Stimulated activated CD4-positive, alpha-beta T cell treated with anti-CD3 and anti-CD28 coated beads, Interleukin-2, amount 100 ng/mL, for 24 hours (primary cell): Measurements from ENCODE around the gene TRAPPC6A.
"Not testable (repeated sequence)": the region's sequence is repeated elsewhere in the genome, so short reads cannot be mapped to it uniquely, and the experiment has no call there.

Experiments used
- DNase-seq, 2 donors: peaks; one replicate each; pipeline ENCODE4 v3.0.0-alpha.2; 2020

TRAPPC6A gene

GRCh38 chr19:45125360-45125759 lies 52.7 kb downstream of the TRAPPC6A start:
- DNase-seq: no peak

DNA sequence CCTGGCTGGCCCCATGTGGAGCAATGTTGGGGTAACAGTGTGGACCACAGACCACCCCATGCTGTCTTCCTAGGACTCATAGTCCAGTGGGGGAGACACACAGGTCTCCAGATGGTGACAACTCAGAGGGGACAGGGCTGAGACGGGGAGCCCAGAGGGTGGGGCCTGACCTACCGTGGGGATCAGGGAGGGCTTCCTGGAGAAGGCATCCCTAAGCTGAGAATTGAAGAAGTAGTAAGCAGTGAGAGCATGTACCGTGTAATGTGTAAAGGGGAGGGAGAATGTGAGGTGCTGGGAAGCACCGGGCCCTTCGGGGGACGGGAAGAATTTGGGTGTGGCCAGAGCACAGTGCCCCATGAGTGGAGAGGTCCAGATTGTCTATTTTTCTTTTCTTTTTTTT lies 54.0 kb downstream of the TRAPPC6A start:
- DNase-seq: no peak

- no peak for DNase-seq
These were observed 54.6 kb downstream of the TRAPPC6A start for GRCh38 chr19:45123440-45123850.

- DNase-seq: no peak
These were observed 55.2 kb downstream of the TRAPPC6A start for GRCh38 chr19:45122832-45123231.

DNA sequence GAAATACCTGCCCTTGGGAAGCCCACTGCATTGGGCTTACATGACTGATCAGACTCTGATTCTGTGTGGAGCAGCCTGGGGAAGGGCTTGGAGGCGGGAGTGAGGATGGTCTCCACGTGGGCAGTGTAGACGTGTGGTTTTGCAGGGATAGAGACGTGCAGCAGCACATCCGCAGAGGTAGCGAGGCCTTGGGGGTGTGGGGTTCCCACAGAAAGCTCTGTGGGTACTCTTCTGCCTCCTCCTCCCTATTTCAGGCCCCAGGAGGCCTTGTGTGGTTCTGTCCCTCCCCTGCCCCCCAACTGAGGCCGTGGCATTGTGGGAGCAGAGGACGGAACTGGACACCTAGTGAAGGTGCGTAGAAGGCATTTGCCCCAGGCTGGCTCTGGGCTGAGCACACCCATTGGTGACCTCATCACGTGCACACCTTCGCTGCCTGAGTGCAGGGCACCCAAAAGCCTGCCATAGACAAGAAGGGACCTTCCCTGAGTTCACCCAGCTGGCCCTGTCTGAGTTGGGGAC lies 56.2 kb downstream of the TRAPPC6A start:
- no peak for DNase-seq

DNA sequence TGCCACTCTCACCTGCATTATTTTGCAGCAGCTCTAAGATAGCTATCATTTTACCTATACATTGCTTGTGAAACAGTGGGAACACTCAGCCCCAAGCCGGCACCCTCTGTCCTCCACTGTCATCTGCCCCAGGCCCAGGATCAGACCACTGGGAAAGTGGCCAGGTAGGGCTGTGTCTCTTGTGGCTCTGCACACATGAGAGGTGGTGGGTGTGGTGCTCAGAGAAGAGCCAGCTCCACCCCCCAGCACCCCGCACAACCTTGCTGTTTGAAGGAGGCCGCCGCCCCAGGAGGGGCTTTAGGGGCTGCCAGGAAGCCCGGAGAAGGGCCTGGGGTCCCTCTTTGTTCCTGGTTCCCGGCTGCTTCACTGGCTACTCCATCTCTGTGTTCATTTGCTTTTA lies 58.5 kb downstream of the TRAPPC6A start:
- DNase-seq: no peak

DNA sequence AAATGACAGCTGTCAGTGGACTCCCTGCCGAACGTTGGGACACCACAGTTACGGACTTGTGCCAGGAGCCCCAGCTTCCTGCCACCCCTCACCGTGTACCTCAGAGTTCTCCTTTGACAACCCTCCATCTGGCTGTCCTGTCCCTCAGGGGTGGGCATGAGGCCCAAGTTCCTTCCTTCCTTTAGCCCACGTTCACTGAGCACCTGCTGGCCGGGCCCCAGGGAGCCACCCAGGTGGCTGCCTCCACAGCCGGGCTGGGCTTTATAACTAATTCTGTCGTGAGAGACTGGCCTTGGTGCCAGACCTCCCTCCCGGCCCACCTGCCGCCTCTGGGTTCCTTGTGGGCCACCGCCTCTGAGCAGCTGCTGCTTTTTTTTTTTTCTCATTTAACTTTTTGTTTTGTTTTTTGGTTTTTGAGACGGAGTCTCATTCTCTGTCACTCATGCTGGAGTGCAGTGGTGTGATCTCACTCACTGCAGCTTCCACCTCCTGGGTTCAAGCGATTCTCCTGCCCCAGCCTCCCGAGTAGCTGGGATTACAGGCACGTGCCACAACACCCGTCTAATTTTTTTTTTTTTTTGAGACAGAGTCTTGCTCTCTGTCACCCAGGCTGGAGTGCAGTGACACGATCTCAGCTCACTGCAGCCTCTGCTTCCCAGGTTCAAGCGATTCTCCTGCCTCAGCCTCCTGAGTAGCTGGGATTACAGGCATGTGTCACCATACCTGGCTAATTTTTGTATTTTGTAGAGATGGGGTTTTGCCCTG lies 59.3 kb downstream of the TRAPPC6A start:
- DNase-seq: not testable (repeated sequence)

- DNase-seq: no peak
These were observed 59.9 kb downstream of the TRAPPC6A start for GRCh38 chr19:45118106-45118505.

DNA sequence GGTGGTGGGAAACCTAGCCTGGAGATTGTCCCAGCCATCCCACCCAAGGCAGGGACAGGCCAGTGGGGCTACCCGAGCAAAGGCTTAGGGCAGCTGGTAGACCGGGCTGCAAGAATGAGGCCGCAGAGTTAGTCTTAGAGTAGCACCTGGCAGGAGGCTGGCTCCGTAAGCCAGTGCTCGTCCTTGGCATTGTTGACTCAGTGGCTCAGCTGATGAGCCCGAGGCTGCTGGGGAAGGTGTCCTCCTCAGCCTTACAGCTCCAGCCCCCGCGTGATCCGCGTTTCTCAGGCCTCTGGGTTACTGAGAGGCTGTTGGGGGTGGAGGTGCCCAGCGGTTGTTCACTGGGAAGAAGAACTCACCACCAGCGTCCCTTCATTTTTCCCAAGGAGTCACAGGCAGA lies 60.4 kb downstream of the TRAPPC6A start:
- no peak for DNase-seq

DNA sequence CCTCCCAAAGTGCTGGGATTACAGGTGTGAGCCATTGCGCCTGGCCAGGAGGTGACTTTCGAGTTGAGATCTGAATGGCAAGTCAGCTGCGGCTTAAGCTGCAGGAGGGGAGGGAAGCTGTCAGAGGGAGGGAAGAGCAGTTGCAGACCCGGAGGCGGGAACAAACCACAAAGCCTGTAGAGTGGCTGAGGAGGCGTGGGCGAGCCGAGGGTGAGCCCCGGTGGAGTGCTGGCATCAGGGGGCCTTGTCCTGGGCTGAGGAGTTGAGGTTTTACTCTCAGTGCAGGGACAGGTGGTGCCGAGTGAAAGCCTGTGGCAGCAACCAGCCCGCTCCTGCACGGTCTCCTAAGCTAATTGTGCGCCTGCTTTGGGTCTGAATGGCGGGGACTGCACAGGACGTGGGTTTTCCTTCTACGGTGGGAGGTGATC lies 60.9 kb downstream of the TRAPPC6A start:
- peak; percentile 66 to 76 for DNase-seq

DNA sequence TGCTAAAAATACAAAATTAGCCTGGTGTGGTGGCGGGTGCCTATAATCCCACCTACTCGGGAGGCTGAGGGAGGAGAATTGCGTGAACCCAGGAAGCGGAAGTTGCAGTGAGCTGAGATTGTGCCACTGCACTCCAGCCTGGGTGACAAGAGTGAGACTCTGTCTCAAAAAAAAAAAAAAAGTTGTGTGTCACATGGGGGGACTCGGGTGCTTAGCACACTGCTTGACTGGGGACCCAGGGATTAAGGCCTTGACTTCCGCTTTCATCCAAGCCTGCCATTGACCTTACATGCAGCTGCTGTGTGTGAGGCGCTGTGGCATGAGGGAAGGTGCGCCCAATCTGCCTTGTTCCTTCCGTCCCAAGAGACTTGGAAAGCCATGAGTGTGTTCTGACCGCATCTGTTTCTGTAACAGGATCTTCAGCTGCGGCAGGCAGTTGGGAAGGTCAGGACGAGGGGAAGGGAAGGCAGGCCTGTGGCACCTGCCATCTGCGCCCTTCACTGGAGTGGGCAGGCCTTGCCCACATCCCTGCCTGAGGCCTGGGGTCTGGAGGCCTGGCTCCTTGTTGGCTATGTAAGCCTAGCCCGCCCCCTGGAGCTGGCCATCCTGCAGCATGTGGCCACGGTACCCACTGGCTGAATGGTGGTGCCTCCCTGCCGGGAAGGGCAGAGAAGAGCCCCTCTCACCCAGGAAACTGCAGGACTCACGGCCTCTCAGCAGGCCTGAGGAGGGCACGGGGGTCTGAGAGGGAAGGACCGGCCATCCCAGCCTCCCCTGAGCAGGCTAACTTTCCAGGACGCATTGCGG lies 62.0 kb downstream of the TRAPPC6A start:
- no peak for DNase-seq

DNA sequence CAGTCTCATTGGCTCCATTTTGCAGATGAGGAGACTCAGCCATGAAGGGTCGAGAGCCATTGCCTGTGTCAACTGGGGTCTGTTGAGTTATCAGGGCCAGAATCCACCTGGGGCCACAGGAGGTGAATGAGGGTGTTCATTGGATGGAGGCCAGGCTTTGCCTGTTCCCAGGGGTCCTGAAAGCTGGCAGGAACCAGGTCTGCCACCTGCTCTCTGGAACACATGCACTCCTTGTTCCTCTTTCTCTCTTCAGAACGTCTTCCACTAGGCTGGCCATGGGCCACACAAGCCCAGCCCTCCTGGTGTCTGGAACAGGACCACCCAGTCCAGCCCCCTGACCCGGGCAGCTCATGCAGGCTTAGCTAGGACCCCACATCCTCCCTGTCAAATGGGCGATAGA lies 63.9 kb downstream of the TRAPPC6A start:
- no peak for DNase-seq

DNA sequence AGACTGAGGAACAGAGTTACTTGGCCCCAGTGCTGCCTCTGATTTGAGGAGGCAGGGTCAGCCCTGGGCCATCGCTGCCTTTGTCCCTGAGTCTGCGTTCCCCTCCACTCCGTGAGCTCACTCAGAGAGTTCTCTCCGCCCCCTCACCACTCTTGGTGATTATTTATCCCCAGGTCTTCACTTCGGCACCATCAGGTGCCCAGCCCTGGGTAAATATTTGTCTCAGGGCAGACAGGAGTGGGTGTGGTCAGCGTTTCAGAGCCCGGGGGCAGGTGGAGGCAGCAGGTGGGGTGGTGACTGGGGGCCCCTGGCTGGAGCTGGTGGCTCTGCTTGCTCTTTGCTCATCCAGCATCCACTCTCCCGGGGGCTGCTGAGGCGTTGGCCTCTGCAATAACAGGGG lies 64.4 kb downstream of the TRAPPC6A start:
- DNase-seq: no peak
